Islet of Langerhans (tissue), 1 donor: ENCODE measurements around the gene NKAIN2.
"Not testable (repeated sequence)": the region's sequence is repeated elsewhere in the genome, so short reads cannot be mapped to it uniquely, and the experiment has no call there.

Experiments
- FAIRE-seq: peaks from one replicate; lab custom pipeline; 2011; peaks lifted over from hg19 to GRCh38; lab: Jason Lieb, UNC

The NKAIN2 gene

DNA sequence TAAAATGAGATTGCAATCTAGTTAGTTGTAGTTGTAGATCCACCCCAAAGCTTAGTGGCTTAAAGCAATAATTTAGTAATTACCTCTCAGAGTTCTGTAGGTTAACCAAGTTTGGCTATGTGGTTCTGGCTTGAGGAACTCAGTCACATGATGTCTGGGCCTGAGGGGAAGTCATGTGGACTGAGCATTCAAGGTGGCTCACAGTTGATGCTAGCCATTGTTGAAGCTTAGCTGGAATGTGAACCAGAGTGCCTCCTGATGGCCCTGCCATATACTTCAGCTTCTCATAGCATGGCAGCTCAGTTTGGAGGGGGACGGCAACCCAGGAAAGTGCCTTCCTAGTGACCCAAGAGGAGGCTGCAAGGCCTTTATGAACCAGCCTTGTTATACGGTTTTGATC lies 895.4 kb downstream of the NKAIN2 start:
- no peak for FAIRE-seq

DNA sequence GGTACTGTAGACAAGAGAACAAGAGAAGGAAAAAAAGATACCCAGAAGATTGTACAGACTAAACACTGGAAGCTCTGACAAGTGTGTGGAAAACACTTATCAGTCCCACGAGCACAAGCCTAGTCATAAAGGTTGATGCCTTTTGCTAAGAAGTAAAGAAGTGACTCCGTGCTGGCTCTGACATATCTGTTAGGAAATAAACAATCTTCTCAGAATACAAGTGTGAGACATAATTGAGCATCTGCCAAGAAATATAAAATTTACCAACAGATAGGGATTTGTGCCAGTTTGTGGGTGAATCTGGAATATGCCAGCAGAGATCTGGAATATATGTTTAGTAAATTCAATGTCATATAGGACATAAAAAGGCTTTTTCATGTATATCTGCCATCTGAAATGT lies 899.9 kb downstream of the NKAIN2 start:
- no peak for FAIRE-seq

DNA sequence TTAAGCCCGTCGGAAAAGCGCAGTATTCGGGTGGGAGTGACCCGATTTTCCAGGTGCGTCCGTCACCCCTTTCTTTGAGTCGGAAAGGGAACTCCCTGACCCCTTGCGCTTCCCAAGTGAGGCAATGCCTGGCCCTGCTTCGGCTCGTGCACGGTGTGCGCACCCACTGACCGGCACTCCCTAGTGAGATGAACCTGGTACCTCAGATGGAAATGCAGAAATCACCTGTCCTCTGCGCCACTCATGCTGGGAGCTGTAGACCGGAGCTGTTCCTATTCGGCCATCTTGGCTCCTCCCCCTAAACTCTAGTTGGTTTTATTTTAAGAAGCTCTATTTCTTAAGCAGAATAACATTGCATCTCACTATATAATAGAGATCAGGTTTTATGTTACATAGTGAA lies 908.9 kb downstream of the NKAIN2 start:
- not testable (repeated sequence) for FAIRE-seq

DNA sequence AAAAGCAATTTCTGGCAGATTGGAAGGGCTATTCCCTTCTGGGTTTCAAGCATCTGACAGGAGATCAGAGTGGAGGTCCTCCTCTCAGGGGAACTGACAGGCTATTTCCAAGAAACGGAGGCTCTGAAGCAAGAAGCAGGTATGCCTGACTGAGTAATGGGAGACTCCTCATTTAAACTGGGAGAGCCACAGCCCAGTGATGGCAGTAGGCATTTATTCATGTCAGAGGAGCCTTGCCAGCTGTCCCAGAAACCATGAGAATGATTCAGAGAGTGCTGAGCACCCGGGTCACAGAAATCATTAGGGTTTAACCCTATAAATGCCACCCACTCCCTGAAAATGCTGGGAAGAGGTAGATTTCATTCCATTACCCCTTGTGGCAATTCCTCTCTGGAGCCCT lies 911.1 kb downstream of the NKAIN2 start:
- no peak for FAIRE-seq

DNA sequence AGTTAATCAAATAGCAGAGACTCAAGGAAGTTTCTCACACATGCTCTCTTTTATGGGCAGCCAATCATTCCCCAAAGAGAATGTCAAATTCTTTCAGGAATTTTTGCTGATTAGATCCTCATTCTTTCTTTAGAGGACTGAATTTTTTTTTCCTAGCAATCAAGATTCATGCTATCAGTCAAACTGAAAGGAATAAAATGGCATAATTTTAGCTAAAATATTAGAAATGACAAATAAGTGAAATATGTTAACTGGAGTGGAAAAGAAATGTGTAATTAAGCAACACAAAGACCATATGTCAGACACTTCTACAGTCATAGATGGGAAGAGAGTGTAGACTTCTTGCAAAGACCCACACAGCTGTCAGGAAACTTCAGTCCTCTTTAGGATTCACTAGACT lies 916.2 kb downstream of the NKAIN2 start:
- FAIRE-seq: peak; percentile 70

DNA sequence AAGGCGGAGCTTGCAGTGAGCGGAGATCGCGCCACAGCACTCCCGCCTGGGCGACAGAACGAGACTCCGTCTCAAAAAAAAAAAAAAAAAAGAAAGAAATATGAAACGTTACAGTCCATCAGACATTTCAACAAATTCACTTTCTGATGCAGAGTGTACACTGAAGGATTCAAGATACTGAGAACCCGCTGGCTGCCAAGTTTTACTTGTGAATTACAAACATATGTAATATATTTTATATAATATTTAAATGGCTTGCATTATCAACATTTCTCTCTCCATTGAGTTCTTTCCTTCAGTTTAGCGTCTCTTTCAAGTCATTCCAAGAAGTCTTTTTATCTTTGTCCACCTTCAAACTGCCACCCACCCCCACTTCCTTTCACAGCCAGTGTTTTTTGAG lies 917.7 kb downstream of the NKAIN2 start:
- no peak for FAIRE-seq

DNA sequence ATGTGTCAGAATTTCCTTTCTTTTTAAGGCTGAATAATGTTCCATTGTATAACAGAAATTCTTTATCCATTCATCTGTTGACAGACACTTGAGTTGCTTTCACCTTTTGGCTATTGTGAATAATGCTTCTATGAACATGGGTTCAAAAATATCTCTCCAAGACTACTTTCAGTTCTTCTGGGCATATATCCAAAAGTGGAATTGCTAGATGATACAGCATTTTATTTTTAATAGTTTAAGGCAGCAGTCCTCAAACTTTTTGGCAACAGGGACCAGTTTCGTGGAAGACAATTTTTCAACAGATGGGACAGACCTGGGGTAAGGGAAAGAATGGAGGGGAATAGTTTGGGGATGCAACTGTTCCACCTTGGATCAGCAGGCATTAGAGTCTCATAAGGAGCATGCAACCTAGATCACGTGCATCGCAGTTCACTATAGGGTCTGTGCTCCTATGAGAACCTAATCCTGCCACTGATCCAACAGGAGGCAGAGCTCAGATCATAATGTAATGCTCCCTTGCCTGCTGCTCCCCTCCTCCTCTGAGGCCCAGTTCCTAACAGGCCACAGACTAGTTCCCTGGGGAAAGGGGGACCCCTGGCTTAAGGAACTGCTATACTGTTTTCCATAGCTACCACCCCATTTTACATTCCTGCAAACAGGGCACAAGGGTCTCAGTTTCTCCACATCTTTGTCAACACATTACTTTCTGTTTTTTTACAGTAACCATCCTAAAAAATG lies 918.6 kb downstream of the NKAIN2 start:
- no peak for FAIRE-seq

DNA sequence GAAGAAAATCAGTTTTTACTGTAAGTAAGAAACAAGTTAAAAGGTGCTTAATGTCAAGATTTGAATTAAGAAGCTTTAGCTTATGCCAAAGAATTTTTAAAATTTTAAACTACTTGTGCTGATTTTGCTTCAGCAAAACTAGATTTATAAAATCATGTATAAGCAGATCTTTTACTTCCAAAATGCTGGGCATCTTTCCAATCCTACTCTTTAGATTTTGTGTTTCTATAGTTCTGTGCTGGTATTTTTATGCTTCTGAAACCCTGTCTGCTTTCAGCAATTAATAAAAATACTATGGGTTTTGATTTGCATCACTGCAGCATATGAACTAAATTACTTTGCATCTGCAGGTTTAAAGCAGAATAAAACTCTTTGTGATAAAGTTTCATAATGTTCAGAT lies 920.0 kb downstream of the NKAIN2 start:
- no peak for FAIRE-seq

DNA sequence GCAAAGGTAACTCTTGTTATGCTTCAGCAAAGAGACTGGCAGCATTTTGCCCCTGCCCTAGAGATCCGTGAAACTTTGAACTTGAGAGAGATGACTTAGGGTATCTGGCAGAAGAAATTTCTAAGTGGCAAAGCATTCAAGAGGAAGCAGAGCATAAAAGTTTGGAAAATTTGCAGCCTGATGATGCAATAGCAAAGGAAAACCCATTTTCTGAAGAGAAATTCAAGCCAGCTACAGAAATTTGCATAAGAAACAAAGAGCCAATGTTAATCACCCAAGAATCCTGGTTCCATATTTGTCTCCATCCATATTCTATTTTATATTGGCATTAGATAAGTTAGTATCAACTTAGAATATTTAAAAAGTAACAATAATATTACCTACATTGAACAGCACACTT lies 934.1 kb downstream of the NKAIN2 start:
- not testable (repeated sequence) for FAIRE-seq

DNA sequence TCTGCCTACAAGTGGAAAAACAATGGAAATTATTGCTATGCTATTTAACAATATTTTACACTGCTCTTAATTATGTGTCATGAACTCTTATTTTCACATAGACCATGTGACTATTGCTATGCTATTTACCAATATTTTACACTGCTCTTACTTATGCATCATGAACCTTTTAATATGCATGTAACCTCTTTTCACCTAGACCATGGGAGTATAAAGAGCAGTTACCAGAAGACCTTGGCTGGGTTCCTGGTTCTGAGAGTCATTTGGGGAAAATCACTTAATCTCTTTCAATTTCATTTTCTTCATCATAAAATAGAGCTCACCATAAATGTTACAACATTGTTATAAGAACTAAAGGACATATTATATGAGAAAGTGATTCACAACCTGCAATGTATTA lies 934.8 kb downstream of the NKAIN2 start:
- no peak for FAIRE-seq

DNA sequence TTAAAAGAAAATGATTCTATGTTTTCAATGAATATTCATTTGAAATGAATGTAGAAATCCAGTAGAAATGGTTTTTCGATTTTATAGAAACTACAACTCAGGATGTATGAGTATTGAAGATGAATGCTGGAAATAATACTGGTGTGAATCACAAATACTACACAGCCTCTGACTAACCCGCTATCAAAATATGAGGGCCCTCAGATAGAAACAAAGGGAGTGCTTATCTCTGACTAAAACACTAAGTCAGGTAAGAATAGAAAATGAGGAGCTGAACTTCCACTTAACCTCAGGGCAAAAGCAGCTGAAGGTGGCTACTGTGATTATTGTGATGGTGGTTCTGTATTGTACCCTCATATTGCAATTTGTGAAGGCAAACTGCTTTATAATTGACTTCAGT lies 937.7 kb downstream of the NKAIN2 start:
- FAIRE-seq: no peak

DNA sequence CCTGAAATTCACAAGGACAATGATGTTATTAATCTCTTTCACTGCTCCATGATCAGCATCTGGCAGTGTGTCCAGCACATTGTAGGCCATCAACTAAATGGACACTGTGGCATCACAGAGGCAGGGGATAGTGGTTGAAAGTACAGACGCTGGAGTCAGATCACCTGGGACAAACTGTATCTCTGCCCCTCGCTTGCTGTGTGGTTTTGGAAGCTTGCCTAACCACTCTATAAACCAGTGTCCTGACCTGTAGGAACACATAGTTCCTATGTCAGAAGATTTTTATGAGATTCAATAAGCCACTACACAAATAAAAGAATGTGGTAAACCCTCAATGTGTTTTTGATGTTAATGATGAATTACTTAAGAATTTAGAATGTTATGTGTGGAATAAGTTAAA lies 939.3 kb downstream of the NKAIN2 start:
- FAIRE-seq: no peak

DNA sequence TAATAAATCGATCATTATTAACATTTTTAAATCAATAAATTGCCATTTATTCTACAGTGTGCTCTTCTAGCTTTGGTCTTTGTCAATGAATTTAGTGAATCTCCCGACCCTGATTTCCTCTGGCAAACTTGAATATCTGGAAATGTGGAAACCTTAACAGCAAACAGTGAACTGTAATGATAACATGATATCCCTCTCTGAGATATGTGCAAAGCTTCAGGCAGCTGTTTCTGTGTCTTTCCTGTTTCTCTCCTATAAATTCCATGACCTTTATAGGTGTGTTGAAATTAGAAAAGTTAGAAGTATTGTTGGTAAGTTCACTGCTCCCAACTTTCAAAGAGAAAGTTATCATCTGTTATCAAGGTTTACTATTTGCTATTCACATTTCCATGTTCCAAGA lies 939.8 kb downstream of the NKAIN2 start:
- no peak for FAIRE-seq

DNA sequence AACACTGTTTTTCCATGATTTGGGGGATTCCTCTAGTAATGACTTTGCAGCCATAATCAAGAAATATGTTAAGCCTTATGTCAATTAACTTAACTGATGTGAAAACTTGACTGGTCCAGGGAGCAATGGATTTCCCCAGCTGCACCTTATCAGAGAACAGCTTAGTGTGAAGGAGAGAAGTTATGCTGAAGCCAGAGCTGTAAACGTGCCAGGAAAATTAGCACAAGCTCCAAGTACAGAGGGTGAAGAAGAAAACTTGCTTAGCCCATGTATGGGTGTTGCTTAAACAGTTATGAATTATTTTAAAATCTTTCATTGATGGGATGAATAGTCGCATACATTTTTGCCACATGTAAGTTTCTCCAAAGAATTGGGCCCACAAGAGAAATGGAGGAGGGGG lies 943.7 kb downstream of the NKAIN2 start:
- no peak for FAIRE-seq

DNA sequence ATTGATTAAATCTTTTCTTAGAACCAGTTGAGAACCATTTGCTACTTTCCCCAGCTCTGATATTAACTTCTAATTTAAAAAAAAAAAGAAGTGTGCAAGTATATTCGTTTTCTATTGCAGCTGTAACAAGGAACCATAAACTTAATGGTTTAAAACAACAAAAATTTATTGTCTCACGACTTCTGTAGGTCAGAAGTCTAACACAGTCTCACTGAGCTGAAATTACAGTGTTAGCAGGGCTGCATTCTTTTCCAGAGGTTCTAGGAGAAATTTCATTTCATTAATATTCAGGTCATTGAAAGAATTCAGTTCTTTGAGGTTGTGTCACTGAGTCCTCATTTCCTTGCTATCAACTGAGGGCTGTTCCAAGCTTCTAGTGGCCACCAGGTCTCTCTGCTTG lies 945.1 kb downstream of the NKAIN2 start:
- no peak for FAIRE-seq

DNA sequence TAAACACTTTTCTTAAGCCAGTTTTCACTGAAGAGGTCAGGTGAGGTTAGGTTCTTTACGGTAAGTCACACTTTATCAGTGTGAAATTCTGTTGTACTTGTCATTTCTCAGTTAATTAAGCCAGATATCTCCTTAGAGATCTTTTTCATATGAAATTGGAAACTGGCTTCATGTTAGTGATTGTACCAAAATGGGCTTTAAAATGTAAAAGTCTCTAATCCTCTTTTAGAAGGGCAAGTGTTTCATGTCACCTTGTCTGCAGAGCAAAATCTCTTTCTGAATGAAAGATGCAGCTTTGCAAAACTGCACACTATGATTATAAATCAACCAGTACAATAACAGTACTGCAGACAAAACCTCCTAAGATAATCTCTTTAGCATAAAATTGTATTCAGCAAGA lies 949.3 kb downstream of the NKAIN2 start:
- FAIRE-seq: no peak

DNA sequence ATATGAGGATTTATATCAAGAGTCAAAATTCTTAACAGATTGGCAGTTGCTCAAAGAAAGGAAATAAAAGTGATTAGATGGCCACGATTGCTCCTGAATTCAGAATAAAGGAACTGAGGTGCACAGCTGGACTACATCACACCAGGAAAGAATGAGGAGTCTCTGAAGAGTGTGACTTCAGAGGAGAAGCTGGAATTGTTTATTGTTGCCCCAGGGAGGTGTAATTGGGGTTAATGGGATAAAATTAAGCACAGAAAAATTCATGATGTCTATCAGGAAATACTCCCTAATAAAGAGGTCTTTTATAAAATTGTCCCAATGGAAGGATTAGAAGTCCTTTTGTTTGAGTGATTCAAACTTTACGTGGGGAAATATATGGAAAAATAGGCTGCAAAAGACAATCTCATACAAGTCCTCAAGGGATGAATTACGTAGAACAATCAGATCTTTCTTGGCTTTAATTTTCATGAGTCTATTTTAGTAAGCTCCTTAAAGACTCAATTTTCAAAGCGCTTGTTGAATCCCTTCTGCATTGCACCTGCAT lies 950.0 kb downstream of the NKAIN2 start:
- no peak for FAIRE-seq

DNA sequence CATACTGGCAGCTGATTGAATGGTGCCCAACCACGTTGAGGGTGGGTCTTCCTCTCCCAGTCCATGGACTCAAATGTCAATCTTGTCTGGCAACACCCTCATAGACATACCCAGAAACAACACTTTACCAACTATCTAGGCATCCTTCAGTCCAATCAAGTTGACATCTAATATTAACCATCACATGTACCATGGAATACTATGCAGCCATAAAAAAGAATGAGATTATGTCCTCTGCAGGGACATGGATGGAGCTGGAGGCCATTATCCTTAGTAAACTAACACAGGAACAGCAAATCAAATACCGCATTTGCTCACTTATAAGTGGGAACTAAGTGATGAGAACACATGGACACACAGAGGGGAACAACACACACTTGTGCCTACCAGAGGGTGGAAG lies 951.7 kb downstream of the NKAIN2 start:
- no peak for FAIRE-seq

DNA sequence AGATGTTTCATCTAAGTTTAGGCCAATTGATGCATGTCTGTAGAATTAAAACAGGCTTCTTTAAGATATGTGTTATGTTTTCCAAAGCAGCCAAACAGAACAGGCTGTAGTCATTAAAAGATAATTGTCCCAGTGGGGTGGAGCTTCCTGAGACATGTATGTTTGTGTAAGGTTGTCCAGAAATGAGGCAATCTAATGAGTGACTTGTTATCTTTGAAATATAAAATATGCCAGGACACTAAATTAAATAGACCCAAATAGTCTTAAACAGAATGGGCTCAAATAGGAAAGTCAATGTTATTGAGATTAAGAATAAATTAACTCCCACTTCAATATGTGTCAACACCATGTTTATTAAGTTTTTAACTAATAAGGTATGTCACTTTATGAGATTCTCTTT lies 953.9 kb downstream of the NKAIN2 start:
- no peak for FAIRE-seq

DNA sequence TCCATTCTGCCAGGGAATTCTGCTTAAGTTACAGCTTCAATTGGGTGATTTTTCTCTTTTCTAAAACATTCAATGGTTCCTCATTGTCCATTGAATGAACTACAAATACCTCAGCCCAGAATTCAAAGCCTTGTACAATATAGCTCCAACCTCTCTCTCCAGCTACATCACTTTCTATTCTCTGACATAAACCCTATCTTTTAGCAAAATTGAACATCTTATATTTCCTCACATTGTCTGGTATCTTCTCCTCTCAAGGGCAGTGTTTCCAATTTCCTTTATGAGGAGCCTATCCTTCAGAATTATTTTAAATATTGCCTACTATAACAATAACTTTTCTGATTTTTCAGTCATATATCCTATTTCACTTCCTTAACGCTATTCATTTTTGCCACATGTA lies 955.0 kb downstream of the NKAIN2 start:
- FAIRE-seq: no peak

DNA sequence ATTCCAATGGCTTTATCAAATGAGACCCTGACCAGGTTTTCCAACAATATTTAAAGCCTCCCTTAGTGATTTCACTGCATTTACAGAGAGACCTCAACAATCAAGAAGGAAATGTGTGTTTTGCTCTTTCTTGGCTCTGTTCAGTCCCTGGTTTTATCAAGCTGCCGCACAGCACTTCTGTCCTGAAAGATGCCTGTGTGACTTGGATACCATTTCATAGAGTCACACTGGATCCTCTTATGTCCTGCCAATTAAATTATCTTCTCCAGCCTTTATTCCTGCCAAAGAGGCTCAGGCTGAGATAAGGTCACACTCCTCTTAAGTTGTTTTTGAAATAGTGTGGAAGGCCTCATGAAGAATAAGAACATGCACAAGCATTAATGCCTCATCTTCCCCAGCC lies 961.6 kb downstream of the NKAIN2 start:
- no peak for FAIRE-seq

DNA sequence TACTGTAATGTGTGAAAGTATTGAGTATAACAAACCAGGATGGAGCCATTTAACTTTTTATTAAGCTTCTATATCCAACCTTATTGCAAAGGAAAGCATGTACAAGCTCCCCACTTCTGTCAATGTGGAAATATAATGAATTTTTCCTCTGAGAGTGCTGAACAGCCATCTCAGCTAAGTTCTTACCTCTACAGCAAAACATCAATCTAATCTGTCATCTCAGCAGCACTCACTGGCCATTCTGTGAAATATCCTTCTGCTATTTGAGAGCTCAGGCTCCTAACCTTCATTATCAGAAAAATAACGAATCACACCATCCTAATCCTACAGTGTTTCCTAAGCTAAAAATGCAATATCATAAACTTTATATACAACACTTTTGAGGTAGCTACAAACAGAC lies 964.6 kb downstream of the NKAIN2 start:
- no peak for FAIRE-seq

DNA sequence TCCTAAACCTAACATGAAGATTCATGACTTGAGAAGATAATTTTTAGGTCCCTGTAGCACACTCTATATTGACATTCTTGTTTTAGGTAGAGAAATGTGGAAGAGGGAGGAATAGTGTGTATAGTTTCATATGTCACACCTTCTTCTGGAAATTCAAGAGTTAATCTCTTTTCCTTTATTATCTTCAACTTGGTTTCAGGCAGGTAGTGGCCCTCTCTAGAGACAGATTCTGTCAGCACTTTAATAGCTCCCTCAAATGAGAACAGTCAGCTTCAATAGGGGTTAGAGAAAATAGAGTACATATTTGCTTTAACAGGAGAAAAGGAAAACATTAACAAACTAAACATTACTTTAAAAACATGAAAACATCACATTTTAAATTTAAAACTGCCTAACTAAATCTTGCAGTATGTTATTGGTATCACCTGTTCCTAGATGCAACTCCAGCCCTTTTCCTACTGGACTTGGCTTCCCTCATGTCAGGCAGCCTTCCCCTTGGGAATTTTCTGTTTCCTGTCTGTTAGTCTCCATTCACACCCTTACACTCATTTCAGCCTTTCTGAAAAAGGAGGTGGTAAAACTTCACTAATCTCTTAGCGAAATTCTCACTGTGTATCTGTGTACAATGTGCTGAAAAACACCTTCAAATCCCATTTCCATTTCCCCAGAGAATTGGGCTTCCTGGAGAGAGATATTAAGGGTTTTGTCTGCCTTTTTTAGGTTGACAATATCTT lies 966.3 kb downstream of the NKAIN2 start:
- FAIRE-seq: no peak

DNA sequence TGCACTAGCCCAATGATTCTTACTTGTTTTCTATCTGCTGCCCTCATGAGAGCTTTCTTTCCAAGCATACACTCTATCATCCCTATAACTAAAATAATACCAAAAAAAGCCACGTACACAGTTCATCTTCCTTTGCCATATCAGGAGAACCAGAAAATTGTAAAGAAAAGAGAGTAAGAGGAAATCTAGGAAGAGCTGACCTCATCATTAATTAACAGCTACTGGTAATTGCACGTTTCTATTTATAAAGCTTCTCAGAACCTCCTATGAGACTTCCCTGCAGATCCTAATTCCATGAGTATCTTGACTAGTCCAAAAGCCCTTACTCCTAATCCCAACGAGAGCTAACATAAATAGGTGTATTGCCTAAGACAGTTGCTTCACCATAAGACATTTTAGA lies 967.1 kb downstream of the NKAIN2 start:
- FAIRE-seq: no peak
